ENCODE data around the gene AQP12B.

GRCh38 chr2:240662681-240663080, 20.0 kb downstream of the AQP12B start:
- no peak for TF ChIP-seq POLR2A (IDR thresholded peaks at IDR 0.05)
- TF ChIP-seq, protein P1, sequence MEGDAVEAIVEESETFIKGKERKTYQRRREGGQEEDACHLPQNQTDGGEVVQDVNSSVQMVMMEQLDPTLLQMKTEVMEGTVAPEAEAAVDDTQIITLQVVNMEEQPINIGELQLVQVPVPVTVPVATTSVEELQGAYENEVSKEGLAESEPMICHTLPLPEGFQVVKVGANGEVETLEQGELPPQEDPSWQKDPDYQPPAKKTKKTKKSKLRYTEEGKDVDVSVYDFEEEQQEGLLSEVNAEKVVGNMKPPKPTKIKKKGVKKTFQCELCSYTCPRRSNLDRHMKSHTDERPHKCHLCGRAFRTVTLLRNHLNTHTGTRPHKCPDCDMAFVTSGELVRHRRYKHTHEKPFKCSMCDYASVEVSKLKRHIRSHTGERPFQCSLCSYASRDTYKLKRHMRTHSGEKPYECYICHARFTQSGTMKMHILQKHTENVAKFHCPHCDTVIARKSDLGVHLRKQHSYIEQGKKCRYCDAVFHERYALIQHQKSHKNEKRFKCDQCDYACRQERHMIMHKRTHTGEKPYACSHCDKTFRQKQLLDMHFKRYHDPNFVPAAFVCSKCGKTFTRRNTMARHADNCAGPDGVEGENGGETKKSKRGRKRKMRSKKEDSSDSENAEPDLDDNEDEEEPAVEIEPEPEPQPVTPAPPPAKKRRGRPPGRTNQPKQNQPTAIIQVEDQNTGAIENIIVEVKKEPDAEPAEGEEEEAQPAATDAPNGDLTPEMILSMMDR (IDR thresholded peaks at IDR 0.05) = no peak

Measured in right lobe of liver (tissue), 4 donors.